Prostate gland (tissue), 2 donors: ENCODE data around the gene IFT27. TPM values are rescaled to one million over a fixed set of nuclear protein-coding genes. Genes with fewer than 3 reads are reported as not detected.

Source experiments
- DNase-seq: peaks from one replicate; pipeline ENCODE4 v3.0.0-alpha.2; 2019; ENCODE audit warnings: low spot score
- H3K27ac ChIP-seq, 2 donors: fragments of 200-600 bp; sonication (generic); 2 replicates each; pipeline ENCODE4 v1.5.1; 2017 to 2019
- H3K27me3 ChIP-seq: fragments of 200-600 bp; sonication (generic); replicated peaks from 2 replicates; pipeline ENCODE4 v1.5.1; 2019; ENCODE audit not compliant: insufficient read depth
- H3K36me3 ChIP-seq, 2 donors: fragments of 200-600 bp; sonication (generic); 1 replicate in 1 of 2; 2 replicates in 1 of 2; pipeline versions ENCODE4 v1.5.1 to v1.8.1; 2017 to 2019
- H3K4me1 ChIP-seq: fragments of 200-600 bp; sonication (generic); replicated peaks from 2 replicates; pipeline ENCODE4 v1.5.1; 2019
- H3K4me3 ChIP-seq, 2 donors: fragments of 200-600 bp; sonication (generic); 2 replicates each; pipeline ENCODE4 v1.5.1; 2017 to 2019
- H3K9me3 ChIP-seq: fragments of 200-600 bp; sonication (generic); 2 replicates; pipeline ENCODE4 v1.5.1; 2017
- POLR2A ChIP-seq: fragments of 450-650 bp; IDR thresholded peaks from one replicate; pipeline ENCODE4 v1.6.1; 2016; ENCODE audit warnings: antibody characterized with exemption, mild to moderate bottlenecking
- POLR2AphosphoS5 ChIP-seq: sonication (generic); formaldehyde crosslinking; IDR thresholded peaks from one replicate; pipeline ENCODE4 v1.6.1; 2017; ENCODE audit warnings: antibody characterized with exemption
- WGBS: methylation state at CpG from one replicate; pipeline ENCODE4 v1.1.5; 2018; 5-methylcytosine and 5-hydroxymethylcytosine counted together
- intact Hi-C: fragments of 100-400 bp; cut with DNase I; formaldehyde crosslinking; loops from one replicate; pipeline ENCODE4 v1.14.2; 2022
- total RNA-seq, 2 donors: library from RNA; depleted of rRNA; stranded (reverse); fragments of >200 nt; gene quantifications; one replicate each; pipeline ENCODE4 v1.1.0, GENCODE V29; 2016
- TF ChIP-seq, protein P1 (sequence below), 4 experiments: fragments of 200-600 bp in 2 of 4; fragments of 450-650 bp in 2 of 4; sonication (generic) in 2 of 4; IDR thresholded peaks; 1 replicate in 3 of 4; 2 replicates in 1 of 4; pipeline ENCODE4 v1.5.1; 2016 to 2019; ENCODE audit warnings: antibody characterized with exemption in 4 of 4, mild to moderate bottlenecking in 2 of 4, moderate library complexity in 2 of 4

The IFT27 gene
- total RNA-seq, 2 donors from 2014 or later = 16.5 to 26.4 TPM

- Histone ChIP-seq H3K36me3 (no peaks in the 10 kb centered on the region), H3K4me3 (no peak overlapping the region), H3K4me1 (no peaks in the 10 kb centered on the region), H3K27me3 (no peaks in the 10 kb centered on the region), H3K9me3 (no peaks in the 10 kb centered on the region), H3K27ac (no peak overlapping the region)
- 63% methylated on average over 11 of the region's 11 CpGs for WGBS
- TF ChIP-seq POLR2A (no peak), POLR2AphosphoS5 (no peak)
- TF ChIP-seq, protein P1, sequence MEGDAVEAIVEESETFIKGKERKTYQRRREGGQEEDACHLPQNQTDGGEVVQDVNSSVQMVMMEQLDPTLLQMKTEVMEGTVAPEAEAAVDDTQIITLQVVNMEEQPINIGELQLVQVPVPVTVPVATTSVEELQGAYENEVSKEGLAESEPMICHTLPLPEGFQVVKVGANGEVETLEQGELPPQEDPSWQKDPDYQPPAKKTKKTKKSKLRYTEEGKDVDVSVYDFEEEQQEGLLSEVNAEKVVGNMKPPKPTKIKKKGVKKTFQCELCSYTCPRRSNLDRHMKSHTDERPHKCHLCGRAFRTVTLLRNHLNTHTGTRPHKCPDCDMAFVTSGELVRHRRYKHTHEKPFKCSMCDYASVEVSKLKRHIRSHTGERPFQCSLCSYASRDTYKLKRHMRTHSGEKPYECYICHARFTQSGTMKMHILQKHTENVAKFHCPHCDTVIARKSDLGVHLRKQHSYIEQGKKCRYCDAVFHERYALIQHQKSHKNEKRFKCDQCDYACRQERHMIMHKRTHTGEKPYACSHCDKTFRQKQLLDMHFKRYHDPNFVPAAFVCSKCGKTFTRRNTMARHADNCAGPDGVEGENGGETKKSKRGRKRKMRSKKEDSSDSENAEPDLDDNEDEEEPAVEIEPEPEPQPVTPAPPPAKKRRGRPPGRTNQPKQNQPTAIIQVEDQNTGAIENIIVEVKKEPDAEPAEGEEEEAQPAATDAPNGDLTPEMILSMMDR (IDR thresholded peaks at IDR 0.05) = no peak
- no peak for DNase-seq
- intact Hi-C loops = no loop called here
These were observed 29.4 kb downstream of the IFT27 start for GRCh38 chr22:36746375-36746970.

- TF ChIP-seq POLR2A (no peak), POLR2AphosphoS5 (no peak)
- TF ChIP-seq, protein P1 (IDR thresholded peaks at IDR 0.05) = no peak
- intact Hi-C loops = no loop called here
- no peaks in the 10 kb centered on the region for H3K9me3 ChIP-seq
- DNase-seq = no peak
- no peak overlapping the region for H3K27ac ChIP-seq
- H3K36me3 ChIP-seq = no peaks in the 10 kb centered on the region
- H3K4me1 ChIP-seq = no peaks in the 10 kb centered on the region
- no peaks in the 10 kb centered on the region for H3K27me3 ChIP-seq
- H3K4me3 ChIP-seq = no peak overlapping the region
- 57% methylated on average over 5 of the region's 8 CpGs for WGBS
These were observed 30.5 kb downstream of the IFT27 start for GRCh38 chr22:36745301-36745995.

- WGBS = 91% methylated on average over 13 of the region's 13 CpGs
- H3K9me3 ChIP-seq = no peaks in the 10 kb centered on the region
- H3K36me3 ChIP-seq = no peaks in the 10 kb centered on the region
- no peak overlapping the region for H3K4me3 ChIP-seq
- no peak for DNase-seq
- no peaks in the 10 kb centered on the region for H3K4me1 ChIP-seq
- no peak overlapping the region for H3K27ac ChIP-seq
- H3K27me3 ChIP-seq = no peaks in the 10 kb centered on the region
- intact Hi-C loops = no loop called here
- TF ChIP-seq POLR2AphosphoS5 (no peak), POLR2A (no peak)
- TF ChIP-seq, protein P1 (IDR thresholded peaks at IDR 0.05) = no peak
These were observed 31.1 kb downstream of the IFT27 start for GRCh38 chr22:36744791-36745190.

DNA sequence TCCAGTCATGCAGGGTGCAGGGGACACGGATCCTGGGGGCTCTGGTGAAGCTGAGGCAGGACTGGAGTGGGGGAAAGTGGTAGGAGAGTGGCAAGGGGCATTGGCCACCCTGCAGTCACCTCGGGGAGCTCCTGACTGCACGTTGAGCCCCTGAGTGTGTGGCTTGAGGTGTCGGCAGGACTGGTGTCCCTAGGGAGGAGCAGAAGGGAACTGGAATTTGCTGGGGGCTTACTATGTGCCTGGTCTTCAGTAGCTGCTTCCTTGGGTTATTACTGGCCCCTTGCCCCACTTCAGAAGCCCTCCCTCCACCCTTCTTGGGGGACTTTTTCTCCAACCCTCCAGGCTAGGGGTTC is 31.5 kb downstream of the IFT27 start:
- no peaks in the 10 kb centered on the region for H3K27me3 ChIP-seq
- intact Hi-C loops = no loop called here
- H3K4me3 ChIP-seq = no peak overlapping the region
- no peak overlapping the region for H3K27ac ChIP-seq
- 57% methylated on average over 4 of the region's 4 CpGs for WGBS
- no peak for DNase-seq
- no peaks in the 10 kb centered on the region for H3K9me3 ChIP-seq
- no peaks in the 10 kb centered on the region for H3K36me3 ChIP-seq
- H3K4me1 ChIP-seq = no peaks in the 10 kb centered on the region
- TF ChIP-seq POLR2A (no peak), POLR2AphosphoS5 (no peak)
- TF ChIP-seq, protein P1 (IDR thresholded peaks at IDR 0.05) = no peak
